Neutrophil (primary cell): Measurements from ENCODE around the gene PTPN21.

Experiments used
- H3K27ac ChIP-seq: fragments of 200-600 bp; sonication (generic); 2 replicates; pipeline ENCODE4 v1.5.1; 2016; ENCODE audit warnings: mild to moderate bottlenecking, moderate library complexity
- H3K27me3 ChIP-seq: fragments of 200-600 bp; sonication (generic); 2 replicates; pipeline ENCODE4 v1.6.0; 2016; ENCODE audit warnings: mild to moderate bottlenecking
- H3K36me3 ChIP-seq: fragments of 200-600 bp; sonication (generic); 2 replicates; pipeline ENCODE4 v1.5.1; 2017
- H3K4me1 ChIP-seq, 2 experiments: fragments of 200-600 bp in 1 of 2; sonication (generic) in 1 of 2; 1 replicate in 1 of 2; 2 replicates in 1 of 2; pipeline versions ENCODE4 v1.5.1 to v1.6.1; 2013 to 2016; ENCODE audit warnings: low read depth in 1 of 2, low read length in 1 of 2, mild to moderate bottlenecking in 1 of 2, moderate library complexity in 1 of 2; ENCODE audit not compliant: control insufficient read depth in 1 of 2, insufficient read depth in 1 of 2
- H3K4me3 ChIP-seq, 2 experiments: fragments of 200-600 bp in 1 of 2; sonication (generic) in 1 of 2; 1 replicate in 1 of 2; 2 replicates in 1 of 2; pipeline ENCODE4 v1.5.1; 2013 to 2016; ENCODE audit warnings: low read depth in 1 of 2, low read length in 1 of 2, mild to moderate bottlenecking in 1 of 2, moderate library complexity in 1 of 2
- H3K9me3 ChIP-seq: fragments of 200-600 bp; sonication (generic); 2 replicates; pipeline ENCODE4 v1.5.1; 2016
- CTCF ChIP-seq: fragments of 200-600 bp; sonication (generic); IDR thresholded peaks from 2 replicates; pipeline ENCODE4 v1.5.1; 2016; ENCODE audit warnings: antibody characterized with exemption

The PTPN21 gene

GRCh38 chr14:88597601-88598000 is 42.8 kb upstream of the PTPN21 start:
- Histone ChIP-seq H3K27me3 (no peaks in the 10 kb centered on the region), H3K9me3 (no peaks in the 10 kb centered on the region), H3K4me1 (peaks cover 0 to 14% of the 10 kb centered on the region in 2 experiments), H3K36me3 (peaks cover 54% of the 10 kb centered on the region), H3K4me3 (no peak overlapping the region), H3K27ac (no peak overlapping the region)
- TF ChIP-seq CTCF = no peak

- TF ChIP-seq CTCF = no peak
- Histone ChIP-seq H3K27me3 (no peaks in the 10 kb centered on the region), H3K9me3 (no peaks in the 10 kb centered on the region), H3K36me3 (peaks cover 48% of the 10 kb centered on the region), H3K4me3 (no peak overlapping the region), H3K27ac (no peak overlapping the region), H3K4me1 (peaks cover 0 to 14% of the 10 kb centered on the region in 2 experiments)
These were observed 42.2 kb upstream of the PTPN21 start for GRCh38 chr14:88597038-88597437.

GRCh38 chr14:88592031-88592430 is 37.2 kb upstream of the PTPN21 start:
- H3K27me3 ChIP-seq = no peaks in the 10 kb centered on the region
- peaks cover 31% of the 10 kb centered on the region for H3K36me3 ChIP-seq
- peaks cover 0 to 14% of the 10 kb centered on the region in 2 experiments for H3K4me1 ChIP-seq
- H3K4me3 ChIP-seq = no peak overlapping the region
- TF ChIP-seq CTCF = no peak
- H3K9me3 ChIP-seq = no peaks in the 10 kb centered on the region
- H3K27ac ChIP-seq = no peak overlapping the region

GRCh38 chr14:88590173-88590572 is 35.4 kb upstream of the PTPN21 start:
- Histone ChIP-seq H3K4me3 (no peak overlapping the region), H3K9me3 (no peaks in the 10 kb centered on the region), H3K27me3 (no peaks in the 10 kb centered on the region), H3K36me3 (peaks cover 35% of the 10 kb centered on the region), H3K27ac (no peak overlapping the region), H3K4me1 (peaks cover 0 to 3% of the 10 kb centered on the region in 2 experiments)
- TF ChIP-seq CTCF = no peak

- Histone ChIP-seq H3K27me3 (no peaks in the 10 kb centered on the region), H3K4me3 (no peak overlapping the region), H3K27ac (no peak overlapping the region), H3K36me3 (peaks cover 39% of the 10 kb centered on the region), H3K4me1 (no peaks in the 10 kb centered on the region), H3K9me3 (no peaks in the 10 kb centered on the region)
- TF ChIP-seq CTCF = no peak
These were observed 33.3 kb upstream of the PTPN21 start for GRCh38 chr14:88588081-88588480.

- Histone ChIP-seq H3K9me3 (no peaks in the 10 kb centered on the region), H3K36me3 (peaks cover 39% of the 10 kb centered on the region), H3K4me1 (no peaks in the 10 kb centered on the region), H3K27ac (no peak overlapping the region), H3K27me3 (no peaks in the 10 kb centered on the region), H3K4me3 (no peak overlapping the region)
- TF ChIP-seq CTCF = no peak
These were observed 29.6 kb upstream of the PTPN21 start for GRCh38 chr14:88584451-88584850.
